Mesothelial cell of epicardium (in vitro differentiated cells): ENCODE data around the gene C6orf52. TPM values are rescaled to one million over a fixed set of nuclear protein-coding genes. Genes with fewer than 3 reads are reported as not detected.
"Not testable (repeated sequence)": the region's sequence is repeated elsewhere in the genome, so short reads cannot be mapped to it uniquely, and the experiment has no call there.

Experiments used
- DNase-seq, 2 experiments: peaks; one replicate each; pipeline ENCODE4 v3.0.0; 2021; ENCODE audit warnings: low spot score in 2 of 2; ENCODE audit not compliant: unreplicated experiment in 2 of 2
- H3K27ac Mint-ChIP-seq: 2 replicates; pipeline ENCODE4 v1.8.0; 2021; ENCODE audit warnings: mixed read lengths
- H3K27me3 Mint-ChIP-seq: 2 replicates; pipeline ENCODE4 v1.8.0; 2021; ENCODE audit warnings: low read depth, mixed read lengths
- H3K36me3 Mint-ChIP-seq: 2 replicates; pipeline ENCODE4 v1.8.0; 2021; ENCODE audit warnings: mixed read lengths
- H3K4me1 Mint-ChIP-seq: 2 replicates; pipeline ENCODE4 v1.8.0; 2021; ENCODE audit warnings: mixed read lengths
- H3K4me3 Mint-ChIP-seq: 2 replicates; pipeline ENCODE4 v1.8.0; 2021; ENCODE audit warnings: mild to moderate bottlenecking, moderate library complexity, mixed read lengths
- H3K9me3 Mint-ChIP-seq: 2 replicates; pipeline ENCODE4 v1.8.0; 2021; ENCODE audit warnings: mixed read lengths
- total RNA-seq: library from RNA; stranded (reverse); gene quantifications from 3 replicates; pipeline ENCODE4 v1.2.1, GENCODE V29; 2021
- TF ChIP-seq, protein P1 (sequence below): fragments of 200-600 bp; sonication (generic); IDR thresholded peaks from one replicate; pipeline ENCODE4 v1.5.0; 2021; ENCODE audit warnings: antibody characterized with exemption; ENCODE audit not compliant: unreplicated experiment

The C6orf52 gene
- 3.1 to 4.6 TPM (median 3.8 TPM) in 3 replicates for total RNA-seq

DNA sequence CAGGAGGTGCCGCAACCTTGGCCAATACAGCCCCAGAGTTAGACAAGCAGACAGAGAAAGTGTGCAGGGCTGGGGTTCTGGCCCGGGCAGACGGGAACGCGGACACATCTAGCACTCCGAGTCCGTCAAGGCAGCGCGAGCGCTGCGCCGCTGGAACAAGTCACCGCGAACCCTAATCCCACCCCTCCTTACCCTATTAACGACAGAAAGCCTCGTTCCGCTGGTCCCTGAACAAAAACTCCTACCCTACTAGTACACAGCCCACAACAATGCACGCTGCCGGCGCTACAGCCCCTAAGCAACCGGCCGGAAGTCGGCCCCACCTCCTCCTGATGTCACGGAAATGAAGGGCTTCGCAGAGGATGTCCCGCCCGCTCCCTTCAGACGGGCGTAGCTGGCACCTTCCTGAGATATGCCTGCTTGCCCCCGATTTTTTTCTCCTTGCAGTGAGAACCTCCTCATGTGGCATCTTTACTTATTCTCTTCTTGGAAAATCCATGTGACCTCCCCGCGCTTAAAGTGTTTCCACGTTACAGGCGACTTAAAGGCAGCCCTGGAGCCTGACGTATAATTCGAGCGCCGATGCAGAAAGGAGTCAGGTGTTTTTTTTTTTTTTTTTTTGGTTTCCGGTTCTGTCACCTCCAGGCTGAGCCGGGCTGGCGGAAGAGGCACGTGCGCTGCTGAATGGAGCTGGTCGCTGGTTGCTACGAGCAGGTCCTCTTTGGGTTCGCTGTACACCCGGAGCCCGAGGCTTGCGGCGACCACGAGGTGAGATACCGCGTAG is at the start of gene C6orf52, which contains the start of gene PAK1IP1:
Gene C6orf52, minus strand, starts transcription at position 315 of the 784 bp plus-strand sequence. CDS start 7,066 bp downstream, outside the sequence.
Gene PAK1IP1, plus strand, starts transcription at position 671 of the 784 bp plus-strand sequence. Its CDS starts 14 bp downstream, at position 685.
- Mint-ChIP-seq H3K4me3 (peak within 1 kb of the TSS; percentile 99), H3K9me3 (no peaks in the 10 kb centered on the region), H3K4me1 (peaks cover 26% of the 10 kb centered on the region), H3K36me3 (peaks cover 7% of the 10 kb centered on the region), H3K27ac (peak within 1 kb of the TSS; percentile 100), H3K27me3 (no peaks in the 10 kb centered on the region)
- TF ChIP-seq, protein P1, sequence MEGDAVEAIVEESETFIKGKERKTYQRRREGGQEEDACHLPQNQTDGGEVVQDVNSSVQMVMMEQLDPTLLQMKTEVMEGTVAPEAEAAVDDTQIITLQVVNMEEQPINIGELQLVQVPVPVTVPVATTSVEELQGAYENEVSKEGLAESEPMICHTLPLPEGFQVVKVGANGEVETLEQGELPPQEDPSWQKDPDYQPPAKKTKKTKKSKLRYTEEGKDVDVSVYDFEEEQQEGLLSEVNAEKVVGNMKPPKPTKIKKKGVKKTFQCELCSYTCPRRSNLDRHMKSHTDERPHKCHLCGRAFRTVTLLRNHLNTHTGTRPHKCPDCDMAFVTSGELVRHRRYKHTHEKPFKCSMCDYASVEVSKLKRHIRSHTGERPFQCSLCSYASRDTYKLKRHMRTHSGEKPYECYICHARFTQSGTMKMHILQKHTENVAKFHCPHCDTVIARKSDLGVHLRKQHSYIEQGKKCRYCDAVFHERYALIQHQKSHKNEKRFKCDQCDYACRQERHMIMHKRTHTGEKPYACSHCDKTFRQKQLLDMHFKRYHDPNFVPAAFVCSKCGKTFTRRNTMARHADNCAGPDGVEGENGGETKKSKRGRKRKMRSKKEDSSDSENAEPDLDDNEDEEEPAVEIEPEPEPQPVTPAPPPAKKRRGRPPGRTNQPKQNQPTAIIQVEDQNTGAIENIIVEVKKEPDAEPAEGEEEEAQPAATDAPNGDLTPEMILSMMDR, result no peak
- DNase-seq, result peak; percentile 81 to 87

DNA sequence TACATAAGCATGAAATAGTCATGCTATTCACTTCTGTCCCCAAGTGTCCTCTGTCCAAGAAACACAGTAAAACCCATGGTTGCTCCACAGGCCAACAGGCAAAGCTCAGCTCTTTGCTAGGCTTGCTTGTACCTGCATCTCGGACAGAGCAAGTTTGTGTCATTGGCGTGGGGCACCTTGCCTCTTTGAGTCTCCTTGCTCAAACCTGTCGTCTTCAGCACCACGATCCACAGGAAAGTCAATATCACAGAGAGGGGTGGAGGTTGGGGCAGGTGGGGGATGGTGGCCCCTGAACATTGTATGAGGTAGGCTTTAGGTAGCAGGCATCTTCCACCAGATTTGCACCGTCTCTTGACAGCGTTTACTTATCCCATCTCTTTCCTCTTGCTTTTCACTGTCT is 49.1 kb upstream of the C6orf52 start:
- no peak overlapping the region for H3K27ac Mint-ChIP-seq
- peaks cover 5% of the 10 kb centered on the region for H3K36me3 Mint-ChIP-seq
- no peak overlapping the region for H3K4me3 Mint-ChIP-seq
- no peak for DNase-seq
- no peaks in the 10 kb centered on the region for H3K27me3 Mint-ChIP-seq
- H3K4me1 Mint-ChIP-seq, result peaks cover 7% of the 10 kb centered on the region
- TF ChIP-seq, protein P1, result no peak
- no peaks in the 10 kb centered on the region for H3K9me3 Mint-ChIP-seq

DNA sequence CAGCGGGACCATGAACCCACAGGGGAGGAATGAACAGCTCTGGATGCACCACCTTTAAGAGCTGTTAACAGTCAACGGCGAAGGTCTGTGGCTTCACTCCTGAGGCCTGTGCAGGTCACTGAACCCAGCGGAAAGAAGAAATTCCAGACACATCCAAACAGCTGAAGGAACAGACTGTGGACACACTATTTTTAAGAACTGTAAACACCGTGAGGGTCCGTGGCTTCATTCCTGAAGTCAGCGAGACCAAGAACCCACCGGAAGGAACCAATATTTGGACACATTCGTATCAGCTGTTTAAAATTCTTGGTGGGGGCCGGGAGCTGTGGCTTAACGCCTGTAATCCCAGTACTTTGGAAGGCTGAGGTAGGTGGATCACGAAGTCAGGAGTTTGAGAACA is 47.8 kb upstream of the C6orf52 start:
- peaks cover 6% of the 10 kb centered on the region for H3K4me1 Mint-ChIP-seq
- no peak overlapping the region for H3K4me3 Mint-ChIP-seq
- H3K27ac Mint-ChIP-seq, result no peak overlapping the region
- TF ChIP-seq, protein P1, result no peak
- H3K9me3 Mint-ChIP-seq, result no peaks in the 10 kb centered on the region
- DNase-seq, result no peak
- H3K36me3 Mint-ChIP-seq, result peaks cover 5% of the 10 kb centered on the region
- no peaks in the 10 kb centered on the region for H3K27me3 Mint-ChIP-seq

DNA sequence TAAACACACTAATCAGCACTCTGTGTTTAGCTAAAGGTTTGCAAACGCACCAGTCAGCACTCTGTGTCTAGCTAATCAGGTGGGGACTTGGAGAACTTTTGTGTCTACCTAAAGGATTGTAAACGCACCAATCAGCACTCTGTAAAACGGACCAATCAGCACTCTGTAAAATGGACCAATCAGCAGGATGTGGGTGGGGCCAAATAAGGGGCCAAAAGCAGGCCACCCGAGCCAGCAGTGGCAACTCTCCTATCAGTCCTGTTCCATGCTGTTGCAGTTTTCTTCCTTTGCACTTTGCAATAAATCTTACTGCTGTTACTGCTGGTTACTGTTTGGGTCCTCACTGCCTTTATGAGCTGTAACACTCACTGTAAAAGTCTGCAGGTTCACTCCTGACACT is 47.2 kb upstream of the C6orf52 start:
- not testable (repeated sequence) for H3K4me3 Mint-ChIP-seq, H3K4me1 Mint-ChIP-seq, H3K9me3 Mint-ChIP-seq, H3K27me3 Mint-ChIP-seq, DNase-seq, H3K36me3 Mint-ChIP-seq, H3K27ac Mint-ChIP-seq

DNA sequence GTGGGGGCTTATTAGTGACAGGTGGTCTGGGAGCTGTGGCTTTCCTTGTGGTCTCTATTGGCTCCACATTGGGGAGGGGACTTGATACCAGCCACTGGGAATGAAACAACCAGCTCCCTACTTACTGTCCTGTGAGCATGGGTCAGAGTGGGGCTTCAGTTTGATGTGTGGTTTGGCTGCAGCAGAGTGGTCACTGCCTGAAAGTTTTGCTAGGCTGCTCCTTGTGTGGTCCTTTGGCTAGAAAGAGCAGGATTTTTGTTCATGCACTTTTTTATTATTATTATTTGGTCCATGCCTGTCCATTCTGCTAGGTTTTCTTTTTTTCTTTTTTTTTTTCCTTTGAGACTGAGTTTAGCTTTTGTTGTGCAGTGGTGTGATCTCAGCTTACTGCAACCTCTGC is 45.6 kb upstream of the C6orf52 start:
- Mint-ChIP-seq H3K36me3 (peaks cover 5% of the 10 kb centered on the region), H3K27ac (no peak overlapping the region), H3K9me3 (no peaks in the 10 kb centered on the region), H3K27me3 (no peaks in the 10 kb centered on the region), H3K4me1 (peaks cover 3% of the 10 kb centered on the region), H3K4me3 (no peak overlapping the region)
- DNase-seq, result no peak
- TF ChIP-seq, protein P1, result no peak

DNA sequence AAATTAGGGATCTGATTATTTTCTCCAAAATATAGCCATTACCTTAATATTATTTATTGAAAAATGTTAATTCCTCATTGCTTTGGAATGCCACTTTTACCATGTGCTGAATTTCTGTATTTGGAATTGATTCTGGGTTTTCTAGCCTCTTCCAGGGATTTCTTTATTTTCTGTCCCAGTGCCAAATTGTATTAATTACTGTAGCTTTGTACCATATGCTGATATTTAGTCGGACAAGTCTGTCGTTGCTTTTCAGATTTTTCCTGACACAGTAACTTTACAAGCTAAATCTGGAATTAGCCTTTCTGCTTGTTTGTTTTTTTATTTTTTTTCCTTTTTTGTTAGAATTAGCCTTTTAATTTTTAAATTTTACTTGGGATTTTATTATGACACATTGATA is 42.3 kb upstream of the C6orf52 start:
- TF ChIP-seq, protein P1, result no peak
- Mint-ChIP-seq H3K36me3 (peaks cover 22% of the 10 kb centered on the region), H3K4me3 (no peak overlapping the region), H3K9me3 (no peaks in the 10 kb centered on the region), H3K27me3 (no peaks in the 10 kb centered on the region), H3K27ac (no peak overlapping the region), H3K4me1 (peaks cover 8% of the 10 kb centered on the region)
- no peak for DNase-seq
